Fibroblast of lung (primary cell): ENCODE results near the gene COLEC11.

Experiments used
- EZH2 ChIP-seq: IDR thresholded peaks from 2 replicates; pipeline ENCODE4 v1.5.1; 2012; ENCODE audit warnings: low read length, control low read depth, mild to moderate bottlenecking; ENCODE audit errors: missing control alignments
- TF ChIP-seq, protein P1 (sequence below), 2 donors: IDR thresholded peaks in 1 of 2; conservative IDR thresholded peaks in 1 of 2; 1 replicate in 1 of 2; 2 replicates in 1 of 2; pipeline ENCODE4 v1.5.1; 2011 to 2012; ENCODE audit warnings: low read length in 2 of 2, control low read depth in 1 of 2, inconsistent platforms in 1 of 2, low read depth in 1 of 2, mild to moderate bottlenecking in 1 of 2

DNA sequence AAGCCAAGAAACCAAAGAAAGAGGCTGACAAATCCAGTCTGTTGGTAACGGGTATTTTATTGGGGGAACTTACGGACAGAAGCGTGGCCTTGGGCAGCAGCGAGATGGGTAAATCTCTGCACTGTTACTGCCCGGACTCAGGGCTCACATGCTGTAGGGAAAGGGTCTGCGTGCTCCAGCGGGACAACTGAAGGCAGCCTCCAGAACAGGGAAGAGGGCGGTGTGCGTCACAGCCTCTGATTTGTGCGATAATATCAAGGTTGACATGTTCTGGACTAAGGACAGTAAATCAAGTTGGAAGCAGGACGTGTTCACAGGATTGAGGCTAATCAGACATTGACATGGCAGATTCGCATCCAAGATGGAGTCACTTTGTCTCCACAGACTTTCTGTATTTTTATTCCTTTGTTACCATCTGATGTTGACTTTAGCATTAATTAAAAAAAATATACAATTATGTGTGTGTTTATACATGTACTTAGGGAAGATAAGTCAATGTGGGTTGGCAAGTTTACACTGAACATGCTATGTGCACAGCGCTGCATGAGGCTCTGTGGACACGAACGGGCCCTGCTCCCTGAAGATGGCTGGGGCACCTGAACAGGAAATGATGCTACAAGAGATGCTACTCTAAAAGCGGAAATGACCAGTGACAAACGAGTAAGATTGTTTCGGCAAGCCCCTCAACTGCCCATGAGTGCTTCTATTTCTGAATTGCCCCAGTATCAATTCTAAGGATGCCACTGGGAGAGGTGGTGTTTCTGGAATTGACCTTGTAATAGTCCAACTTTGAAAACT is 85.8 kb downstream of the COLEC11 start:
- TF ChIP-seq, protein P1, sequence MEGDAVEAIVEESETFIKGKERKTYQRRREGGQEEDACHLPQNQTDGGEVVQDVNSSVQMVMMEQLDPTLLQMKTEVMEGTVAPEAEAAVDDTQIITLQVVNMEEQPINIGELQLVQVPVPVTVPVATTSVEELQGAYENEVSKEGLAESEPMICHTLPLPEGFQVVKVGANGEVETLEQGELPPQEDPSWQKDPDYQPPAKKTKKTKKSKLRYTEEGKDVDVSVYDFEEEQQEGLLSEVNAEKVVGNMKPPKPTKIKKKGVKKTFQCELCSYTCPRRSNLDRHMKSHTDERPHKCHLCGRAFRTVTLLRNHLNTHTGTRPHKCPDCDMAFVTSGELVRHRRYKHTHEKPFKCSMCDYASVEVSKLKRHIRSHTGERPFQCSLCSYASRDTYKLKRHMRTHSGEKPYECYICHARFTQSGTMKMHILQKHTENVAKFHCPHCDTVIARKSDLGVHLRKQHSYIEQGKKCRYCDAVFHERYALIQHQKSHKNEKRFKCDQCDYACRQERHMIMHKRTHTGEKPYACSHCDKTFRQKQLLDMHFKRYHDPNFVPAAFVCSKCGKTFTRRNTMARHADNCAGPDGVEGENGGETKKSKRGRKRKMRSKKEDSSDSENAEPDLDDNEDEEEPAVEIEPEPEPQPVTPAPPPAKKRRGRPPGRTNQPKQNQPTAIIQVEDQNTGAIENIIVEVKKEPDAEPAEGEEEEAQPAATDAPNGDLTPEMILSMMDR (conservative IDR thresholded peaks at IDR 0.05 in 1 of 2, IDR thresholded peaks at IDR 0.05 in 1 of 2; ENCODE audit: low read depth in 1 of 2, low read length in 2 of 2): no peak
- TF ChIP-seq EZH2: no peak
